PC-3 (cell line): ENCODE data around the gene RNF212B. TPM values are rescaled to one million over a fixed set of nuclear protein-coding genes. Genes with fewer than 3 reads are reported as not detected.

Source experiments
- ATAC-seq: fragments of 200-7000 bp; cut with Tn5 transposase; 2 replicates; pipeline ENCODE4 v1.9.1; 2020; ENCODE audit warnings: mild to moderate bottlenecking, moderate library complexity
- BruUV-seq: library from RNA; stranded (reverse); fragments of 400-500 nt; replicated peaks from 2 replicates; lab custom pipeline; 2021; lab: Mats Ljungman, UMichigan
- CTCF ChIA-PET: fragments of 300-600 bp; sonication (Branson Sonifier 250); formaldehyde crosslinking; loops from one replicate; lab custom pipeline; 2022; ENCODE audit warnings: antibody characterized with exemption; lab: Charles Lee
- POLR2A ChIA-PET: fragments of 300-600 bp; sonication (Branson Sonifier 250); formaldehyde crosslinking; loops from one replicate; lab custom pipeline; 2022; ENCODE audit warnings: antibody characterized with exemption; ENCODE audit not compliant: unreplicated experiment; lab: Charles Lee
- DNase-seq: peaks from one replicate; pipeline ENCODE4 v3.0.0-alpha.2; 2015
- H2AFZ ChIP-seq: fragments of 300-600 bp; sonication (generic); 2 replicates; pipeline ENCODE4 v1.6.0; 2016; ENCODE audit warnings: antibody characterized with exemption, low read length
- H3F3A ChIP-seq: fragments of 300-600 bp; sonication (generic); one replicate; pipeline ENCODE4 v1.6.0; 2017; ENCODE audit warnings: antibody characterized with exemption, low read length, control low read depth, mild to moderate bottlenecking; ENCODE audit not compliant: unreplicated experiment
- H3K27ac ChIP-seq: fragments of 300-600 bp; sonication (generic); 2 replicates; pipeline ENCODE4 v1.5.1; 2016; ENCODE audit warnings: mild to moderate bottlenecking, low read length
- H3K27me3 ChIP-seq: fragments of 300-600 bp; sonication (generic); 2 replicates; pipeline ENCODE4 v1.6.1; 2016; ENCODE audit warnings: low read length, mixed read lengths
- H3K36me3 ChIP-seq: fragments of 300-600 bp; sonication (generic); 2 replicates; pipeline ENCODE4 v1.6.1; 2016; ENCODE audit warnings: low read depth, mixed run types, low read length, mixed read lengths
- H3K4me1 ChIP-seq: fragments of 300-600 bp; sonication (generic); 2 replicates; pipeline ENCODE4 v1.5.1; 2016; ENCODE audit warnings: low read length; ENCODE audit not compliant: insufficient read depth
- H3K4me2 ChIP-seq: fragments of 300-600 bp; sonication (generic); 2 replicates; pipeline ENCODE4 v1.6.0; 2016; ENCODE audit warnings: low read length
- H3K4me3 ChIP-seq: fragments of 300-600 bp; sonication (generic); 2 replicates; pipeline ENCODE4 v1.5.1; 2016; ENCODE audit warnings: mild to moderate bottlenecking, low read length, mixed read lengths
- H3K79me2 ChIP-seq: fragments of 300-600 bp; sonication (generic); 2 replicates; pipeline ENCODE4 v1.6.1; 2017; ENCODE audit warnings: low read length, mixed read lengths
- H3K9ac ChIP-seq: fragments of 300-600 bp; sonication (generic); 2 replicates; pipeline ENCODE4 v1.6.0; 2016; ENCODE audit warnings: mild to moderate bottlenecking, low read length
- H3K9me2 ChIP-seq: fragments of 300-600 bp; sonication (generic); replicated peaks from 2 replicates; pipeline ENCODE4 v1.6.1; 2016; ENCODE audit warnings: mixed run types, low read length, mixed read lengths
- H3K9me3 ChIP-seq: fragments of 300-600 bp; sonication (generic); 2 replicates; pipeline ENCODE4 v1.6.1; 2016; ENCODE audit warnings: low read length, mixed read lengths
- H4K20me1 ChIP-seq: fragments of 300-600 bp; sonication (generic); 2 replicates; pipeline ENCODE4 v1.6.1; 2016; ENCODE audit warnings: low read length, mixed read lengths
- EZH2 ChIP-seq: fragments of 300-600 bp; sonication (generic); IDR thresholded peaks from one replicate; pipeline ENCODE4 v1.6.1; 2017; ENCODE audit warnings: antibody characterized with exemption, mild to moderate bottlenecking, low read length; ENCODE audit not compliant: unreplicated experiment
- EZH2phosphoT487 ChIP-seq: fragments of 300-600 bp; sonication (generic); IDR thresholded peaks from 2 replicates; pipeline ENCODE4 v1.6.1; 2018; ENCODE audit warnings: mild to moderate bottlenecking, antibody characterized with exemption, low read length, borderline replicate concordance
- intact Hi-C: fragments of 100-400 bp; cut with micrococcal nuclease; formaldehyde crosslinking; loops from 2 replicates; pipeline ENCODE4 v1.9.0; 2023
- total RNA-seq: library from RNA; depleted of rRNA; stranded (reverse); fragments of >200 nt; gene quantifications from 2 replicates; pipeline ENCODE4 v1.2.3, GENCODE V29; 2014
- TF ChIP-seq, protein P1 (sequence below): fragments of 300-600 bp; sonication (generic); conservative IDR thresholded peaks from 2 replicates; pipeline ENCODE4 v1.5.1; 2017; ENCODE audit warnings: antibody characterized with exemption, low read depth, mild to moderate bottlenecking, low read length

Gene RNF212B
- total RNA-seq, 1 experiment from 2014 or later: not detected

DNA sequence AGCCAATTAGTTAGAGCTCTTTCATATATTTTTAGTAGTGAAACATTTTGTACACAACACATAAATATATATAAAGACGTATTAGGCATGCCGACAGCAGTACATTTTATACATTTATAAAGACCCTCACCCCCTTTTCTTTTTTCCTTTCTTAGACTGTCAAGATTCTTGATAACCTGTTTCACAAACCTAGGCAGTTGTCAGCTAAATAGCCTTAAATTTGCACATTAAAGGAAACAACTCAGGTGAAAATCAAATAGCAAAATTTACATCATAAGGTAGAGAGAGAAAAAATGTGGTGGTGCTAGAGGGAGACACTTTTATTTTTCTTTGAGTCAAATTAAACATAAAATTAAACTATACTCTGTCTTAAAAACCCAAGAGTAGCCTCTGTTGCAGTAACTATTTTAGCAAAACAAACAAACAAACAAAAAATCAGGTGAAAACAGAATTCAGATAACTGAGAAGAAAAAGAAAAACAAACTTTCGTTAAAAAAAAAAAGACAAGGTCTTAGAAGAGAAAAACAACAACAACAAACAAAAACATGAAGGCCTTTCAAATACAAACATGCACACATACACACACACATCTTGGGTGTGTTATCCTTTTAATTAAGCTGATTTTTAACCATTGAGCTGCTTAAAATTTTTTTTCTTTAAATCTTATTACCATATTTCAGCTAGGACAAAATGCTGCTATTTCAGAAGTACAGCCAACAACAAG lies 31.2 kb upstream of the RNF212B start:
- Histone ChIP-seq H4K20me1 (no peaks in the 10 kb centered on the region), H3K27ac (no peak overlapping the region), H3K4me2 (no peak overlapping the region), H3K9me3 (no peaks in the 10 kb centered on the region), H3K4me1 (no peaks in the 10 kb centered on the region), H2AFZ (no peak overlapping the region), H3K9me2 (no peaks in the 10 kb centered on the region), H3K79me2 (no peaks in the 10 kb centered on the region), H3K4me3 (no peak overlapping the region), H3K27me3 (0 out of 2 replicates have a peak, but pooled peaks cover 20% of the 10 kb centered on the region), H3K9ac (no peak overlapping the region), H3K36me3 (no peaks in the 10 kb centered on the region), H3F3A (no peaks in the 10 kb centered on the region)
- TF ChIP-seq, protein P1, sequence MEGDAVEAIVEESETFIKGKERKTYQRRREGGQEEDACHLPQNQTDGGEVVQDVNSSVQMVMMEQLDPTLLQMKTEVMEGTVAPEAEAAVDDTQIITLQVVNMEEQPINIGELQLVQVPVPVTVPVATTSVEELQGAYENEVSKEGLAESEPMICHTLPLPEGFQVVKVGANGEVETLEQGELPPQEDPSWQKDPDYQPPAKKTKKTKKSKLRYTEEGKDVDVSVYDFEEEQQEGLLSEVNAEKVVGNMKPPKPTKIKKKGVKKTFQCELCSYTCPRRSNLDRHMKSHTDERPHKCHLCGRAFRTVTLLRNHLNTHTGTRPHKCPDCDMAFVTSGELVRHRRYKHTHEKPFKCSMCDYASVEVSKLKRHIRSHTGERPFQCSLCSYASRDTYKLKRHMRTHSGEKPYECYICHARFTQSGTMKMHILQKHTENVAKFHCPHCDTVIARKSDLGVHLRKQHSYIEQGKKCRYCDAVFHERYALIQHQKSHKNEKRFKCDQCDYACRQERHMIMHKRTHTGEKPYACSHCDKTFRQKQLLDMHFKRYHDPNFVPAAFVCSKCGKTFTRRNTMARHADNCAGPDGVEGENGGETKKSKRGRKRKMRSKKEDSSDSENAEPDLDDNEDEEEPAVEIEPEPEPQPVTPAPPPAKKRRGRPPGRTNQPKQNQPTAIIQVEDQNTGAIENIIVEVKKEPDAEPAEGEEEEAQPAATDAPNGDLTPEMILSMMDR: no peak
- CTCF ChIA-PET: no interaction called here
- BruUV-seq: no TSS peak
- ATAC-seq: no peak
- DNase-seq: no peak
- intact Hi-C loops: no loop called here
- POLR2A ChIA-PET: no interaction called here

DNA sequence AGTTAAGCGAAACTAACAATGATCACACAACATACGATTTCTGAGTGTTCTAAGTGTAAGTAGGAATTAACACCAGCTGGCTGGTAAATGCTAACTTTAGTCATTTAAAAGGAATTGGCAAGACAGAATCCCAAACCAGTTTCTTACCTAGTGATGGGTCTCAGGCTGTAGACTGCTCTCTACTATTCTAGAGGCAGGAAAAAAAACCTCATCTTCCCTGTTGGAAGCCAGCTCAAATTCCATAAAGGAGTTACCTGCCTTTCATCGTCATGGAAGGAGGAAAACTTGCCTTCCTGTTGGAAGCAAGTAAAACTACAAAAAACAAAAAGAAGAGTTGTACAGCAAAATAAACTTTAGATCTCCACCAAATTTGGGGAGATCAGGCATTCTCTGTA lies 30.6 kb upstream of the RNF212B start:
- H3K79me2 ChIP-seq: no peaks in the 10 kb centered on the region
- ChIA-PET CTCF (no interaction called here), POLR2A (no interaction called here)
- H3K4me1 ChIP-seq: no peaks in the 10 kb centered on the region
- H4K20me1 ChIP-seq: no peaks in the 10 kb centered on the region
- H3K4me2 ChIP-seq: no peak overlapping the region
- intact Hi-C loops: no loop called here
- H3K9me3 ChIP-seq: no peaks in the 10 kb centered on the region
- H2AFZ ChIP-seq: no peak overlapping the region
- no peak overlapping the region for H3K9ac ChIP-seq
- TF ChIP-seq EZH2phosphoT487 (no peak), EZH2 (no peak)
- TF ChIP-seq, protein P1: no peak
- H3K27ac ChIP-seq: no peak overlapping the region
- H3K36me3 ChIP-seq: no peaks in the 10 kb centered on the region
- H3K27me3 ChIP-seq: peaks cover 25% of the 10 kb centered on the region; the same call in 1 of the 2 replicates
- H3K9me2 ChIP-seq: no peaks in the 10 kb centered on the region
- no peaks in the 10 kb centered on the region for H3F3A ChIP-seq
- DNase-seq: no peak
- no peak overlapping the region for H3K4me3 ChIP-seq
- no peak for ATAC-seq
- no TSS peak for BruUV-seq

DNA sequence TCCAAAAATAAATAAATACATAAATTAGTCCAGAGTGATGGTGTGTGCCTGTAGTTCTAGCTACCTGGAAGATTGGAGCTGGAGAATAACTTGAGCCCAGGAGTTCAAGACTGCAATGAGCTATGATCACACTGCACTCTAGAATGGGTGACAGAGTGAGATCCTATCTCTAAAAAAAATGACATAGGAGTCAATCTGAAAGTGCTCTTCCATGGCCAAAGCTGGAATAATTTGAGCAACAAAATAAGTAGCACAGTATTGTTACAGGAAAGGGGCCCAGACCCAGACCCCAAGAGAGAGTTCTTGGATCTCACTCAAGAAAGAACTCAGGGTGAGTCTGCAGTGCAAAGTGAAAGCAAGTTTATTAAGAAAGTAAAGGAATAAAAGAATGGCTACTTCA lies 29.4 kb upstream of the RNF212B start:
- no peak for TF ChIP-seq EZH2
- TF ChIP-seq EZH2phosphoT487: no peak
- TF ChIP-seq, protein P1: no peak
- DNase-seq: no peak
- Histone ChIP-seq H3K79me2 (no peaks in the 10 kb centered on the region), H3K9me3 (no peaks in the 10 kb centered on the region), H3K4me3 (no peak overlapping the region), H3K9ac (no peak overlapping the region), H3K9me2 (no peaks in the 10 kb centered on the region), H4K20me1 (no peaks in the 10 kb centered on the region), H3K4me1 (no peaks in the 10 kb centered on the region), H3K36me3 (no peaks in the 10 kb centered on the region), H3K4me2 (no peak overlapping the region), H2AFZ (no peak overlapping the region), H3F3A (no peaks in the 10 kb centered on the region), H3K27me3 (peaks cover 28% of the 10 kb centered on the region; the same call in 1 of the 2 replicates), H3K27ac (no peak overlapping the region)
- intact Hi-C loops: no loop called here
- BruUV-seq: no TSS peak
- ChIA-PET CTCF (no interaction called here), POLR2A (no interaction called here)
- ATAC-seq: no peak
